Spleen (tissue), 7 donors: ENCODE data around the gene UNC119.

Experiments
- POLR2A ChIP-seq, 3 donors: fragments of 450-650 bp; IDR thresholded peaks; one replicate each; pipeline ENCODE4 v1.5.1; 2017; ENCODE audit warnings: antibody characterized with exemption in 3 of 3, mild to moderate bottlenecking in 1 of 3
- TF ChIP-seq, protein P1 (sequence below), 11 experiments: fragments of 200-600 bp in 7 of 11; fragments of 450-650 bp in 4 of 11; sonication (generic) in 4 of 11; IDR thresholded peaks in 8 of 11; conservative IDR thresholded peaks in 3 of 11; 1 replicate in 7 of 11; 2 replicates in 4 of 11; pipeline versions ENCODE4 v1.4.0 to v1.8.0; 2016 to 2021; ENCODE audit warnings: antibody characterized with exemption in 11 of 11, inconsistent platforms in 4 of 11, mild to moderate bottlenecking in 1 of 11
- donor health status: DM: no; HTN: no; CAD: no; lungs with moderate emphysema.
- donor health status: DM: no; HTN: no; CAD: no.
- donor health status: DM: no; HTN: no; CAD: no.

DNA sequence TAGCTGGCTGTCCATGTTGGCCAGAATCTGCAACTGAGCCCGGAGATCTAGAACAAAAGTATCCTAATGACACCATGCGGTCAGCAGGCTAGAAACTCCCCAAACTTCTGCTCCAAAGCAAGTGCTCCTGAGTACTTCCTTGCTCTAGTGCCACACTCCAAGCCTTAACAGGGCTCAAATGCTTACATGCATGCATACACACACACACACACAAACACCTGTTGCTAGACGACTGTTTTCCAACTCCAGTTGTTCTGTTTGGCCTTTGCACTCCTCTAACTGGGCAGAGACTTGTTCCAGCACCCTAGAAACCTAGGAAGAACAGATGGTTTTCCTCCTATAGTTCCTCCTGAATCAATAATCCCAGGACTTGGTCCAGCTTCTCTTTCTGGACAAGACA is 32.0 kb upstream of the UNC119 start:
- no peak for TF ChIP-seq POLR2A (IDR thresholded peaks at IDR 0.05)
- TF ChIP-seq, protein P1, sequence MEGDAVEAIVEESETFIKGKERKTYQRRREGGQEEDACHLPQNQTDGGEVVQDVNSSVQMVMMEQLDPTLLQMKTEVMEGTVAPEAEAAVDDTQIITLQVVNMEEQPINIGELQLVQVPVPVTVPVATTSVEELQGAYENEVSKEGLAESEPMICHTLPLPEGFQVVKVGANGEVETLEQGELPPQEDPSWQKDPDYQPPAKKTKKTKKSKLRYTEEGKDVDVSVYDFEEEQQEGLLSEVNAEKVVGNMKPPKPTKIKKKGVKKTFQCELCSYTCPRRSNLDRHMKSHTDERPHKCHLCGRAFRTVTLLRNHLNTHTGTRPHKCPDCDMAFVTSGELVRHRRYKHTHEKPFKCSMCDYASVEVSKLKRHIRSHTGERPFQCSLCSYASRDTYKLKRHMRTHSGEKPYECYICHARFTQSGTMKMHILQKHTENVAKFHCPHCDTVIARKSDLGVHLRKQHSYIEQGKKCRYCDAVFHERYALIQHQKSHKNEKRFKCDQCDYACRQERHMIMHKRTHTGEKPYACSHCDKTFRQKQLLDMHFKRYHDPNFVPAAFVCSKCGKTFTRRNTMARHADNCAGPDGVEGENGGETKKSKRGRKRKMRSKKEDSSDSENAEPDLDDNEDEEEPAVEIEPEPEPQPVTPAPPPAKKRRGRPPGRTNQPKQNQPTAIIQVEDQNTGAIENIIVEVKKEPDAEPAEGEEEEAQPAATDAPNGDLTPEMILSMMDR (IDR thresholded peaks at IDR 0.05 in 8 of 11, conservative IDR thresholded peaks at IDR 0.05 in 3 of 11) = no peak
